Heart left ventricle (tissue), 16 donors: ENCODE data around the gene KCNMA1. TPM values are rescaled to one million over a fixed set of nuclear protein-coding genes. Genes with fewer than 3 reads are reported as not detected.

ENCODE experiments used
- ATAC-seq, 4 donors: fragments of 200-7000 bp; cut with Tn5 transposase; one replicate each; pipeline ENCODE4 v1.9.1; 2020 to 2022; ENCODE audit warnings: moderate library complexity in 4 of 4, mild to moderate bottlenecking in 3 of 4, moderate number of reproducible peaks in 1 of 4
- DNase-seq, 5 donors: peaks; one replicate each; pipeline ENCODE4 v3.0.0-alpha.2; 2020
- H3K27ac ChIP-seq, 12 donors: fragments of 200-600 bp; sonication (generic) in 4 of 12; one replicate each; pipeline versions ENCODE4 v1.5.0 to v1.8.0; 2016 to 2022; ENCODE audit warnings: mild to moderate bottlenecking in 2 of 12
- H3K27me3 ChIP-seq, 9 donors: fragments of 200-600 bp; sonication (generic) in 2 of 9; one replicate each; pipeline versions ENCODE4 v1.5.1 to v1.8.0; 2016 to 2022; ENCODE audit warnings: mild to moderate bottlenecking in 3 of 9
- H3K36me3 ChIP-seq, 9 donors: fragments of 200-600 bp; sonication (generic) in 2 of 9; one replicate each; pipeline versions ENCODE4 v1.5.0 to v1.8.0; 2018 to 2022; ENCODE audit warnings: mild to moderate bottlenecking in 2 of 9
- H3K4me1 ChIP-seq, 12 donors: fragments of 200-600 bp; sonication (generic) in 4 of 12; one replicate each; pipeline versions ENCODE4 v1.5.0 to v1.8.0; 2016 to 2022; ENCODE audit warnings: mild to moderate bottlenecking in 3 of 12
- H3K4me3 ChIP-seq, 12 donors: fragments of 200-600 bp; sonication (generic) in 4 of 12; one replicate each; pipeline versions ENCODE4 v1.5.0 to v1.8.0; 2017 to 2022; ENCODE audit warnings: mild to moderate bottlenecking in 9 of 12, moderate library complexity in 4 of 12
- H3K9me3 ChIP-seq, 12 donors: fragments of 200-600 bp; sonication (generic) in 4 of 12; one replicate each; pipeline versions ENCODE4 v1.5.0 to v1.8.0; 2016 to 2022; ENCODE audit warnings: mild to moderate bottlenecking in 1 of 12
- CTCF ChIP-seq, 12 donors: fragments of 200-600 bp; sonication (generic) in 4 of 12; IDR thresholded peaks; one replicate each; pipeline versions ENCODE4 v1.5.0 to v1.8.0; 2018 to 2022; ENCODE audit warnings: antibody characterized with exemption in 12 of 12, mild to moderate bottlenecking in 5 of 12
- POLR2A ChIP-seq, 2 donors: fragments of 450-650 bp; IDR thresholded peaks; one replicate each; pipeline ENCODE4 v1.6.1; 2017; ENCODE audit warnings: antibody characterized with exemption in 2 of 2, mild to moderate bottlenecking in 2 of 2, moderate library complexity in 2 of 2
- WGBS, 4 donors: extraction: QIAGEN DNeasy Blood & Tissue Kit in 2 of 4; methylation state at CpG; one replicate each; pipeline versions ENCODE4 v1.1.5 to v1.1.7; 2013 to 2018; 5-methylcytosine and 5-hydroxymethylcytosine counted together
- intact Hi-C, 10 donors: fragments of 100-400 bp; cut with DNase I; formaldehyde crosslinking; loops; one replicate each; pipeline versions ENCODE4 v1.11.1 to v1.14.2; 2022
- polyA plus RNA-seq, 2 donors: library from polyadenylated mRNA; stranded (reverse); fragments of 200-250 nt; gene quantifications; one replicate each; pipeline ENCODE4 v1.2.3, GENCODE V29; 2013
- total RNA-seq, 9 donors: library from RNA; depleted of rRNA in 2 of 9; stranded (reverse); fragments of >200 nt in 2 of 9; fragmentation: NEBNext Ultra II Directional in 3 of 9; extraction: Animal tissue kit (Norgen Biotek cat#: 25700) in 3 of 9; gene quantifications; one replicate each; pipeline versions ENCODE4 v1.1.0 to v1.2.4, GENCODE V29; 2016 to 2023
- donor health status: ischemic (EF 13 %, LVEDD 7.1; RV severe dilation, severe dysfunction).
- donor health status: healthy with polysubstance abuse.
- donor health status: DM: no; HTN: yes; CAD: no.
- donor health status: DM: no; HTN: no; CAD: no.
- donor health status: ischemic (EF 25% LVEDD 6.9; RV normal size, moderate dysfunction).
- donor health status: ischemic (EF 25% LVEDD 5.7; RV mildly dilated, moderate dysfunction).
- donor health status: healthy.
- donor health status: DM: yes; HTN: yes; CAD: no.
- donor health status: ischemic (EF 35%, LVEDD 5.7; RV mildly dilated, moderate dysfunction).
- donor health status: nonischemic (EF 11% LVEDD 7.7; RV severe dilation, severe dysfunction).
- donor health status: DM: yes; HTN: yes; CAD: no.
- donor health status: PGD.
- donor health status: ischemic (EF 29% LVEDD 5.4; RV normal size, mild dysfunction).
- donor health status: nonischemic (EF 23%, LVEDD 6.1; RV moderate dilation, normal function).

Gene KCNMA1
- total and polyA plus RNA-seq, 11 donors = 0.39 to 8.7 (median 1.7) TPM

- intact Hi-C loops = no loop called here
- peaks cover 0 to 1% (median 0%) of the 10 kb centered on the region in 9 donors for H3K27me3 ChIP-seq
- no peaks in the 10 kb centered on the region for H3K9me3 ChIP-seq
- no peaks in the 10 kb centered on the region for H3K4me1 ChIP-seq
- DNase-seq (no peak), ATAC-seq (no peak)
- H3K27ac ChIP-seq = no peak overlapping the region
- no peak for TF ChIP-seq POLR2A (IDR thresholded peaks at IDR 0.05)
- H3K4me3 ChIP-seq = no peak overlapping the region
- 72 to 79% (median 75%) methylated on average over 7 of the region's 7 CpGs for WGBS, 4 donors
- no peaks in the 10 kb centered on the region for H3K36me3 ChIP-seq
These were observed 204.1 kb downstream of the KCNMA1 start for GRCh38 chr10:77433546-77433945.

- TF ChIP-seq POLR2A (IDR thresholded peaks at IDR 0.05) = no peak
- TF ChIP-seq CTCF (IDR thresholded peaks at IDR 0.05) = no peak
- no peak overlapping the region for H3K4me3 ChIP-seq
- 81 to 91% (median 86%) methylated on average over 4 of the region's 4 CpGs for WGBS, 4 donors
- intact Hi-C loops = no loop called here
- peaks cover 0 to 6% (median 0%) of the 10 kb centered on the region in 9 donors for H3K27me3 ChIP-seq
- no peaks in the 10 kb centered on the region for H3K4me1 ChIP-seq
- no peaks in the 10 kb centered on the region for H3K36me3 ChIP-seq
- DNase-seq (no peak), ATAC-seq (no peak)
- no peak overlapping the region for H3K27ac ChIP-seq
- no peaks in the 10 kb centered on the region for H3K9me3 ChIP-seq
These were observed 205.4 kb downstream of the KCNMA1 start for GRCh38 chr10:77431980-77432797.

- ATAC-seq (no peak), DNase-seq (no peak)
- H3K36me3 ChIP-seq = no peaks in the 10 kb centered on the region
- no peak overlapping the region for H3K27ac ChIP-seq
- H3K27me3 ChIP-seq = peaks cover 0 to 6% (median 0%) of the 10 kb centered on the region in 9 donors
- H3K4me1 ChIP-seq = no peaks in the 10 kb centered on the region
- H3K4me3 ChIP-seq = no peak overlapping the region
- TF ChIP-seq CTCF (IDR thresholded peaks at IDR 0.05) = no peak
- no peak for TF ChIP-seq POLR2A (IDR thresholded peaks at IDR 0.05)
- intact Hi-C loops = no loop called here
- no peaks in the 10 kb centered on the region for H3K9me3 ChIP-seq
These were observed 206.4 kb downstream of the KCNMA1 start for GRCh38 chr10:77431209-77431611.

GRCh38 chr10:77430530-77430929 lies 207.1 kb downstream of the KCNMA1 start:
- Histone ChIP-seq H3K4me1 (no peaks in the 10 kb centered on the region), H3K9me3 (no peaks in the 10 kb centered on the region), H3K27me3 (peaks cover 0 to 6% (median 0%) of the 10 kb centered on the region in 9 donors), H3K4me3 (no peak overlapping the region), H3K27ac (no peak overlapping the region), H3K36me3 (no peaks in the 10 kb centered on the region)
- 86 to 93% (median 89%) methylated on average over 5 of the region's 5 CpGs for WGBS, 4 donors
- TF ChIP-seq CTCF (IDR thresholded peaks at IDR 0.05) (no peak), POLR2A (IDR thresholded peaks at IDR 0.05) (no peak)
- intact Hi-C loops = no loop called here
- DNase-seq = no peak
- ATAC-seq = no peak
